ENCODE measurements around the gene CLCNKB. TPM values are rescaled to one million over a fixed set of nuclear protein-coding genes. Genes with fewer than 3 reads are reported as not detected.

The CLCNKB gene
- total and polyA plus RNA-seq, 12 donors = 0.57 to 3.4 (median 2.0) TPM

- H3K27ac ChIP-seq = no peak overlapping the region
- no peaks in the 10 kb centered on the region for H3K36me3 ChIP-seq
- no peak for TF ChIP-seq CTCF (IDR thresholded peaks at IDR 0.05)
- intact Hi-C loops (cut with DNase I) = no loop called here
- no peak for DNase-seq
- 43 to 50% methylated on average over 13 of the region's 13 CpGs for WGBS, 2 donors
- H3K4me1 ChIP-seq = peaks cover 11 to 39% (median 17%) of the 10 kb centered on the region in 9 donors
- no peaks in the 10 kb centered on the region for H3K27me3 ChIP-seq
- no peak overlapping the region for H3K4me3 ChIP-seq
- no peak for ATAC-seq
- no peaks in the 10 kb centered on the region for H3K9me3 ChIP-seq
Measured at GRCh38 chr1:16064536-16065268, 21.1 kb downstream of the CLCNKB start.

DNA sequence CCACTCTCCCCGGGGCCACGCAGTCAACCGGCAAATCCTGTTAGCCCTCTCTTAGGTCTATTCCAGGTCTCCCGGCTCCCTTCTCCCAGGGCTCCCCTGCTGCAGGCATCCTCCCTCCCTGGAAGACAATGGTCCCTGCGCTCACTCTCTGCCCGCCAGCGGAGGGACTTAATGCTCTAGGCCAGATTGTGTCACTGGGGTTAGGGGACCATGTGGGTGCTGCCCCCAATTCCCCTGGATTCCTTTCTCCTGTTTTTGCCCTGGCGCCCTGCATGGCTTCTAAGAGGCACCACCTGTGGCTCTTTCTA, 21.6 kb downstream of the CLCNKB start:
- WGBS, 2 donors = 80 to 83% methylated on average over 8 of the region's 8 CpGs
- no peak for ATAC-seq
- intact Hi-C loops (cut with DNase I) = no loop called here

DNA sequence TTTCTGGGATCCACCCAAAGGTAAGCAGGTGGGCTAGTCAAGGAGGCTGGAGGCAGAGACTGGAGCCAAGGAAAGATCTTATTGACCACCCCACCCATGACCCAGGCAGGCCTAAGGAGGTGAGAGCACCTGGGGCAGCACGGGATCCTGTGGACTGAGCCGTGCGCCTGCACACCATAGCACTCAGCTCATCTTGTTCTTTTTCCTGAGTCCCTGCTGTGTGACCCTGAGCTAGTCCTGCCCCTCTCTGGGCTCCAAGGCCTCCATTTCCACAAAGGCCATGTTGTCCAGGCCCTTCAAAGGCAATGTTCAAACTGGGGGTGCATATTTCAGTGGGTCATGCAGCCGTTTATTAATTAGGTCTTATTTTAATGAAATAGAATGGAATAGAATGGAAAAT, 22.7 kb downstream of the CLCNKB start:
- no peaks in the 10 kb centered on the region for H3K27me3 ChIP-seq
- WGBS, 2 donors = 86 to 94% methylated on average over 4 of the region's 4 CpGs
- H3K4me1 ChIP-seq = peaks cover 11 to 39% (median 17%) of the 10 kb centered on the region in 9 donors
- ATAC-seq (no peak), DNase-seq (no peak)
- no peaks in the 10 kb centered on the region for H3K9me3 ChIP-seq
- intact Hi-C loops (cut with DNase I) = no loop called here
- no peak overlapping the region for H3K4me3 ChIP-seq
- no peak overlapping the region for H3K27ac ChIP-seq
- no peaks in the 10 kb centered on the region for H3K36me3 ChIP-seq
- no peak for TF ChIP-seq CTCF (IDR thresholded peaks at IDR 0.05)

More for the DNA sequence above, 21.6 kb downstream of the CLCNKB start:
- no peak overlapping the region for H3K4me3 ChIP-seq
- H3K4me1 ChIP-seq = peaks cover 11 to 39% (median 17%) of the 10 kb centered on the region in 9 donors
- no peak for DNase-seq
- no peak for TF ChIP-seq CTCF (IDR thresholded peaks at IDR 0.05)
- no peaks in the 10 kb centered on the region for H3K27me3 ChIP-seq
- no peak overlapping the region for H3K27ac ChIP-seq
- no peaks in the 10 kb centered on the region for H3K36me3 ChIP-seq
- H3K9me3 ChIP-seq = no peaks in the 10 kb centered on the region

DNA sequence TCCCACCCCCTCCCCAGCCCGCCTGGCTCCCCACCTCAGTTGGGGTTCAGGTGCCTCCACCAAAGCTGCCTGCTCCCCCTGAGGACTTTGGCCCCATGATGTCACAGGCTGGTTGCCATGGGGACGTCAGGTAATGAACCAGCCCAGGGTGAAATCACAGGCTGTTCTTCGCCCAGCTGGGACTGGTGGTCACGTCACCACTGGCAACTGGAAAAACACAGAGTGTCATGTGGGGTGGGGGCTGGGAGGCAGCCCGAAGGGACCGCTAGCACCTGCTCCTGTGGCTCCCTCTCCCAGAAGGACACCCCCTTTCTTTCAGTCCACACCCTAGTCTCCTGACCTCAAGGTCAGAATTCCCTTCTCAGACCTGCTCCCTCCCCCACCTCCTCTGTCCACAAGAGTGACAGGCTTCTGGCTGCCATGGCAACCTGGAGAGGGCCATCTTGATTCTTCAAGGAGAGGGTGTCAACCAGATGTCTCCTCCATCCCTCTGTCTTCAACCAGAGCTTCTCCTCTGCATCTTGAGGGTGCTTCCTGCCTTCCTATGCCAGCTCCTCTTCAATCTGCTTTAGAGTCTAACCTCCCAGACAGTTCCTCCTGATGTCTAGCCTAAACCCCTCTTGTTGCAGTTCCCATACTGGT, 23.7 kb downstream of the CLCNKB start:
- peaks cover 11 to 39% (median 17%) of the 10 kb centered on the region in 9 donors for H3K4me1 ChIP-seq
- intact Hi-C loops (cut with DNase I) = no loop called here
- WGBS, 2 donors = 72 to 82% methylated on average over 6 of the region's 6 CpGs
- ATAC-seq = peak in 1 of 8 donors; percentile 27
- H3K27ac ChIP-seq = no peak overlapping the region
- TF ChIP-seq CTCF (IDR thresholded peaks at IDR 0.05) = no peak
- no peak for DNase-seq
- no peak overlapping the region for H3K4me3 ChIP-seq
- H3K9me3 ChIP-seq = no peaks in the 10 kb centered on the region
- H3K36me3 ChIP-seq = no peaks in the 10 kb centered on the region
- peaks cover 0 to 9% (median 0%) of the 10 kb centered on the region in 7 donors for H3K27me3 ChIP-seq

Data from heart right ventricle (tissue), 16 donors.